K562 (cell line): ENCODE results near the gene KLHL33. TPM values are rescaled to one million over a fixed set of nuclear protein-coding genes. Genes with fewer than 3 reads are reported as not detected.

ENCODE experiments used
- ATAC-seq: fragments of 200-7000 bp; cut with Tn5 transposase; 3 replicates; pipeline ENCODE4 v1.9.1; 2020; ENCODE audit warnings: moderate library complexity
- BruUV-seq: library from RNA; stranded (reverse); fragments of 400-500 nt; replicated peaks from 2 replicates; lab custom pipeline; 2021; lab: Mats Ljungman, UMichigan
- CTCF ChIA-PET: fragments of 300-600 bp; formaldehyde crosslinking; extraction: SDS; loops from one replicate; lab custom pipeline; 2021; ENCODE audit warnings: low intra/inter-chr PET ratio; lab: Yijun Ruan, JAX
- POLR2A ChIA-PET: fragments of 300-600, 350-650 bp; sonication (Branson Sonifier 250); formaldehyde crosslinking; extraction: SDS; loops from one replicate; lab custom pipeline; 2021; ENCODE audit warnings: antibody characterized with exemption, inconsistent platforms; lab: Yijun Ruan, JAX
- DNase-seq, 4 experiments: peaks; one replicate each; pipeline versions ENCODE4 v3.0.0 to v3.0.0-alpha.2; 2011 to 2018; ENCODE audit warnings: low spot score in 3 of 4, mixed read lengths in 3 of 4; ENCODE audit errors: extremely low read depth in 1 of 4
- FAIRE-seq: peaks from 2 replicates; lab custom pipeline; 2011; peaks lifted over from hg19 to GRCh38; lab: Jason Lieb, UNC
- H2AFZ ChIP-seq: 2 replicates; pipeline ENCODE4 v1.6.0; 2011; ENCODE audit warnings: low read depth, low read length, control low read depth, inconsistent platforms
- H3K27ac ChIP-seq: fragments of 200-600 bp; 3 replicates; pipeline ENCODE4 v1.8.0; 2011; ENCODE audit warnings: low read depth, mild to moderate bottlenecking, control low read depth, inconsistent platforms, low read length, moderate library complexity, mixed read lengths; ENCODE audit errors: extremely low read depth
- H3K27me3 ChIP-seq, 2 experiments: fragments of 300-600 bp in 1 of 2; 2 replicates in 1 of 2; 3 replicates in 1 of 2; pipeline versions ENCODE4 v1.6.0 to v1.8.0; 2011; ENCODE audit warnings: inconsistent platforms in 2 of 2, low read length in 2 of 2, mild to moderate bottlenecking in 1 of 2, mixed read lengths in 1 of 2, moderate library complexity in 1 of 2; ENCODE audit not compliant: control insufficient read depth in 2 of 2, insufficient read depth in 2 of 2
- H3K36me3 ChIP-seq: fragments of 300-600 bp; 3 replicates; pipeline ENCODE4 v1.8.0; 2011; ENCODE audit warnings: mild to moderate bottlenecking, low read length, inconsistent platforms; ENCODE audit not compliant: control insufficient read depth, insufficient read depth
- H3K4me1 ChIP-seq, 2 experiments: fragments of 200-600 bp in 1 of 2; replicated peaks in 1 of 2; 2 replicates in 1 of 2; 3 replicates in 1 of 2; pipeline versions ENCODE4 v1.5.1 to v1.8.0; 2011; ENCODE audit warnings: inconsistent platforms in 2 of 2, low read length in 2 of 2, mild to moderate bottlenecking in 1 of 2, mixed read lengths in 1 of 2, moderate library complexity in 1 of 2; ENCODE audit not compliant: control insufficient read depth in 2 of 2, insufficient read depth in 2 of 2
- H3K4me2 ChIP-seq: 2 replicates; pipeline ENCODE4 v1.6.1; 2011; ENCODE audit warnings: low read length, control low read depth, inconsistent platforms, mixed read lengths; ENCODE audit not compliant: insufficient read depth
- H3K4me3 ChIP-seq: fragments of 200-600 bp; sonication (generic), shearing (Covaris generic); 2 replicates; pipeline ENCODE4 v1.5.1; 2016; ENCODE audit warnings: control low read depth, inconsistent platforms
- H3K79me2 ChIP-seq: fragments of 200-600 bp; 3 replicates; pipeline ENCODE4 v1.8.0; 2011; ENCODE audit warnings: low read length, inconsistent platforms; ENCODE audit not compliant: control insufficient read depth, insufficient read depth
- H3K9ac ChIP-seq, 2 experiments: 2 replicates each; pipeline versions ENCODE4 v1.6.0 to v1.6.1; 2011; ENCODE audit warnings: low read depth in 2 of 2, low read length in 2 of 2, control low read depth in 1 of 2, inconsistent platforms in 1 of 2, mild to moderate bottlenecking in 1 of 2, mixed read lengths in 1 of 2; ENCODE audit not compliant: insufficient read depth in 1 of 2
- H3K9me1 ChIP-seq: one replicate; pipeline ENCODE4 v1.6.0; 2011; ENCODE audit warnings: inconsistent platforms, mild to moderate bottlenecking, low read length, moderate library complexity; ENCODE audit not compliant: control insufficient read depth, insufficient read depth
- H3K9me3 ChIP-seq: replicated peaks from 2 replicates; pipeline ENCODE4 v1.5.1; 2011; ENCODE audit warnings: low read depth, low read length, inconsistent platforms; ENCODE audit not compliant: control insufficient read depth, insufficient read depth
- H4K20me1 ChIP-seq: replicated peaks from 2 replicates; pipeline ENCODE4 v1.6.1; 2011; ENCODE audit warnings: low read length, inconsistent platforms, mixed read lengths; ENCODE audit not compliant: control insufficient read depth, insufficient read depth
- ARID4B ChIP-seq: sonication (generic); formaldehyde crosslinking; IDR thresholded peaks from 2 replicates; pipeline ENCODE4 v1.8.0; 2022; ENCODE audit warnings: mild to moderate bottlenecking, missing genetic modification reagents
- GABPB2 ChIP-seq: fragments of 250-450 bp; sonication (Bioruptor Pico); conservative IDR thresholded peaks from 2 replicates; pipeline ENCODE4 v1.5.1; 2021; ENCODE audit warnings: mild to moderate bottlenecking
- MGA ChIP-seq: fragments of 450-650 bp; IDR thresholded peaks from 2 replicates; pipeline ENCODE4 v1.6.1; 2016; ENCODE audit warnings: mild to moderate bottlenecking, moderate library complexity
- SP1 ChIP-seq: sonication (generic); formaldehyde crosslinking; IDR thresholded peaks from 2 replicates; pipeline ENCODE4 v1.8.1; 2022; ENCODE audit warnings: mild to moderate bottlenecking, missing genetic modification reagents
- SPI1 ChIP-seq: IDR thresholded peaks from 2 replicates; pipeline ENCODE4 v1.6.1; 2011; ENCODE audit warnings: low read depth, low read length, control low read depth, borderline replicate concordance
- TRIM24 ChIP-seq, 2 experiments: fragments of 450-650 bp; IDR thresholded peaks; 2 replicates each; pipeline ENCODE4 v1.6.1; 2016
- ZNF589 ChIP-seq: fragments of 200-800 bp; sonication (Bioruptor generic); IDR thresholded peaks from 2 replicates; pipeline ENCODE4 v1.6.1; 2016; ENCODE audit warnings: low read depth, missing genetic modification characterization, missing compliant biosample characterization
- WGBS: fragments of 100-300 bp; shearing (Covaris generic); methylation state at CpG from one replicate; pipeline ENCODE4 v1.1.6; 2016; ENCODE audit warnings: low coverage, mixed read lengths; ENCODE audit not compliant: insufficient coverage; ENCODE audit errors: missing lambda C conversion rate; 5-methylcytosine and 5-hydroxymethylcytosine counted together
- in situ Hi-C: fragments of 300-500 bp; cut with MboI; formaldehyde crosslinking; loops from 4 replicates; pipeline ENCODE4 v1.15.0; 2018; ENCODE audit warnings: inconsistent platforms, mixed read lengths
- intact Hi-C: fragments of 100-400 bp; cut with micrococcal nuclease; formaldehyde crosslinking; loops from 2 replicates; pipeline ENCODE4 v1.14.2; 2022
- polyA plus RNA-seq, 8 experiments: library from polyadenylated mRNA; depleted of rRNA in 4 of 8; stranded (reverse) in 5 of 8; unstranded in 3 of 8; fragments of >200 nt; fragmentation: Nextera tagmentation in 2 of 8; fragmentation: Illumina TruSeq in 1 of 8; extraction: Ambion mirVana in 2 of 8; extraction: Trizol in 1 of 8; gene quantifications; 2 replicates each; pipeline versions ENCODE4 v1.2.1 to v1.2.3, GENCODE V29; 2011 to 2014; ENCODE audit warnings: inconsistent platforms in 1 of 8, missing spikeins in 1 of 8
- total RNA-seq, 7 experiments: library from RNA; depleted of rRNA in 6 of 7; stranded (reverse); fragments of >200 nt in 6 of 7; fragmentation: Illumina TruSeq in 2 of 7; extraction: Trizol in 2 of 7; gene quantifications; 2 replicates each; pipeline versions ENCODE4 v1.2.1 to v1.2.3, GENCODE V29; 2011 to 2021; ENCODE audit warnings: low replicate concordance in 1 of 7

The KLHL33 gene
- total and polyA plus RNA-seq, 9 of the 15 experiments (the other 6 are each of a cell fraction or from before 2014, with no cell fraction given): 0.04 to 0.27 (median 0.13) TPM; not detected in 6

- no peaks in the 10 kb centered on the region for H3K27me3 ChIP-seq
- peaks cover 50% of the 10 kb centered on the region for H3K36me3 ChIP-seq
- H2AFZ ChIP-seq: no peak overlapping the region
- peaks cover under 1% of the 10 kb centered on the region; the same call in 2 of the 3 replicates for H3K79me2 ChIP-seq
- in situ Hi-C loops: no loop called here
- 44% methylated on average over 2 of the region's 2 CpGs for WGBS
- DNase-seq: no peak
- no TSS peak for BruUV-seq
- FAIRE-seq: no peak
- no peak for ATAC-seq
- 0 out of 2 replicates have a peak, but pooled peaks cover 3% of the 10 kb centered on the region for H4K20me1 ChIP-seq
- H3K27ac ChIP-seq: no peak overlapping the region
- no peaks in the 10 kb centered on the region for H3K9me1 ChIP-seq
- H3K4me1 ChIP-seq: peaks cover 13 to 45% of the 10 kb centered on the region in 2 experiments; a peak in 4 of 5 replicates
- ChIA-PET CTCF (no interaction called here), POLR2A (interaction anchor here (0.6 to 1.4 kb wide), 4 partner anchors 17 to 671 kb away, joined by 3 to 4 read pairs (median 4); partner anchors contain the start of genes APEX1, OSGEP and PIP4P1)
- intact Hi-C loops: no loop called here
- H3K9ac ChIP-seq: no peak overlapping the region
- H3K4me2 ChIP-seq: no peak overlapping the region
- H3K9me3 ChIP-seq: no peaks in the 10 kb centered on the region
- no peak overlapping the region for H3K4me3 ChIP-seq
- TF ChIP-seq SP1 (CRISPR knock-in tag) (no peak), ZNF589 (CRISPR knock-in tag) (no peak), TRIM24 (IDR thresholded peaks at IDR 0.05) (no peak), MGA (no peak), ARID4B (CRISPR knock-in tag) (no peak), GABPB2 (CRISPR knock-in tag) (no peak), SPI1 (no peak)
Observed at GRCh38 chr14:20478894-20479293, 42.9 kb upstream of the KLHL33 start.
